Head of caudate nucleus (tissue), 42 donors: ENCODE measurements around the gene SYVN1.
A peak's percentile ranks its signal among the peaks of the same experiment; 100 is the strongest.

ENCODE experiments used
- DNase-seq, 42 donors: peaks; one replicate each; pipeline versions ENCODE4 v3.0.0 to v3.0.0-alpha.2; 2020 to 2021; ENCODE audit warnings: mixed read lengths in 7 of 42
- intact Hi-C: fragments of 100-400 bp; cut with DNase I; formaldehyde crosslinking; loops from one replicate; pipeline ENCODE4 v1.15.0; 2022

Gene SYVN1

GRCh38 chr11:65116370-65117205 lies 17.7 kb downstream of the SYVN1 start:
- peak in 16 of 42 donors; percentile 18 to 55 (median 41) for DNase-seq

DNA sequence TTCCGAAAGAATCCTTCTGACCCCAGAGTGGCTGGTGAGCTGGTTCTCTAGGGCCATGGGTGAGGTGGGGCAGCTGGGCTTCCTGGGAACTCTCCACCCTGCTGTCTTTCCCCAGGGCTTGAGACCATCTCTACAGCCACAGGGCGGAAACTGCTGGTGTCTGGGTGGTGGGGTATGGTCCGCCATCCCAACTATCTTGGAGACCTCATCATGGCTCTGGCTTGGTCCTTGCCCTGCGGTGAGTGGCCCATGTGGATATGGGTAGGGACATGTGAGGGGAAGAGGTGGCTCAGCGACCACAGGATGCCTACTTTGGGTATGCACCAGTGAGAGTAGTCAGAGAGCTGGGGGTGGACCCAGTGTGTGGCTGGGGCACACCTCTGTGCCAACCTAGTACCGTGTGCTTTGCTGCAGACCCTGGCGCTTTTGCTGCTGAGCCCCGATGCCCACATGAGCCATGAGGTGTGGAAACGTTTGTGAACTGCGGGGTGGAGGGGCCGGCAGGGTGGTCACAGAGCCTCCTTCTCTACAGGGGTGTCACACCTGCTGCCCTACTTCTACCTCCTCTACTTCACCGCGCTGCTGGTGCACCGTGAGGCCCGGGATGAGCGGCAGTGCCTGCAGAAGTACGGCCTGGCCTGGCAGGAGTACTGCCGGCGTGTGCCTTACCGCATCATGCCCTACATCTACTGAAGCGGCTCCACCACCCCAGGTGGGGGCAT lies 18.8 kb downstream of the SYVN1 start:
- DNase-seq: no peak
- intact Hi-C loops: loop anchor here (2.0 to 10.0 kb wide), 3 partner anchors 31 to 191 kb away; partner anchors contain the start of genes CDCA5, PPP2R5B and ZFPL1

More at GRCh38 chr11:65116370-65117205, 17.7 kb downstream of the SYVN1 start:
- intact Hi-C loops: loop anchor here (2.0 to 10.0 kb wide), 3 partner anchors 32 to 192 kb away; partner anchors contain the start of genes CDCA5, PPP2R5B and ZFPL1

GRCh38 chr11:65114538-65115171 lies 19.7 kb downstream of the SYVN1 start:
- no peak for DNase-seq
- intact Hi-C loops: loop anchor here (10.0 kb wide), 1 partner anchor 190 kb away; the partner anchor contains the start of gene PPP2R5B

DNA sequence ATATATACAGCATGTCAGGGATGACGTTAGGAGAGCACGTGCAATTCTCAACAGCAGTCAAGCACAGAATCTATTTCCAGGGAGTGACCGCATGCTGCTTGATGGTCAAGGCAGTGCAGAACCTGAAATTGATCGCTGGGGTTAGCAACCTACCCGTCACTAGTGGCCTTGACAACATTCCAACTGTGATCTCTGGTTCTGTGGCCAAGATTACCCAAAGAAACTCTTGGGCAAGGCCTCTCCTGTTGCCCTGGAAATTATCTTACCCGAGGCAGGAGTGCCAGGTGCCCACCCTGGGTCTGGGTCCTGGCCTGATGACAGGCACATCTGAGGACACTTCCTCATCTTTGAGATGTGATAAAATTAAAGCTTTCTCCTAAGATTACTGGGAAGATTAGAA lies 20.5 kb downstream of the SYVN1 start:
- intact Hi-C loops: loop anchor here (10.0 kb wide), 1 partner anchor 189 kb away; the partner anchor contains the start of gene PPP2R5B
- no peak for DNase-seq

GRCh38 chr11:65113361-65113756 lies 21.0 kb downstream of the SYVN1 start:
- intact Hi-C loops: loop anchor here (10.0 kb wide), 1 partner anchor 189 kb away; the partner anchor contains the start of gene PPP2R5B

GRCh38 chr11:65112546-65113360 lies 21.6 kb downstream of the SYVN1 start:
- intact Hi-C loops: loop anchor here (10.0 kb wide), 1 partner anchor 188 kb away; the partner anchor contains the start of gene PPP2R5B
- peak in 39 of 42 donors; percentile 26 to 83 (median 67) for DNase-seq

More at GRCh38 chr11:65113361-65113756, 21.0 kb downstream of the SYVN1 start:
- no peak for DNase-seq

DNA sequence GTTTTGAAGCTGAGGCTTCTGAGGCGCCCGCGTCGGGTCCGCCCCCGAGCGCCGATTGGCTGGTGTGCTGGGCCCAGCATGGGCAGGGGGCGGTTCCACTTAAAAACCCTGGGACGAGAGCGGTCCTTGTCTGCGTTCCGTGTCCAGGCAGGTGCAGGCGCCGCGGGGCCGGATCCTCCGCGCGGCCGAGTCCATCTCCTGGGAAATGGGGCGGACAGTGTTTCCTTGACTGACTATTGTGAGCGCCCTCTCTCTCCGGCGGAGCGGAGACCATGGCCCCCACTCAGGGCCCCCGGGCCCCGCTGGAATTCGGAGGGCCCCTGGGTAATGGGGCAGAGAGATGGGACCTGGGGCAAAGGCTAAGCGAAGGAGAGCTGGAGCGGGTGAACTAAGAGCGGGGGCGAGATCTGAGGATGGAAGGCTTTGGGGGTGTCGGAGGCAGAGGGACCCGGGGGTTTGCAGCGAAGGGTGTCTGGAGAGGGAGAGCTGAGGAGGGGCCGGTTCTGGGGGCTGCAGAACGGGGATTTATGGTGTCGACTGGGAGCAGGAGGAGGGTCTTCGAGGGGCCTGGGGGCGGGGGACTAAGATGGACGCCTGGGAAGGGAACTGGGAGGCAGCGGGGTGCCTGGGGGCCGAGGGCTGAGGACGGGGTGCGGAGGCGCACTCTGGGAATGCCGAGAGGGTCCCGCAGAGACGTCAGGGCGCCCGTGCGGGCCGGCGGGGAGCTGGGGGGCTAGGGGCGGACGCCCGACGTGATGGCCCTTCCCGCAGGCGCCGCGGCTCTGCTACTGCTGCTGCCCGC lies 22.4 kb downstream of the SYVN1 start, which contains the start of gene TM7SF2:
TM7SF2 (plus strand) TSS at position 129 of the 802 bp plus-strand sequence; CDS start at position 273, 144 bp downstream.
- peak; percentile 95 to 99 (median 98) for DNase-seq
- intact Hi-C loops: loop anchor here (10.0 kb wide), 1 partner anchor 187 kb away; the partner anchor contains the start of gene PPP2R5B

DNA sequence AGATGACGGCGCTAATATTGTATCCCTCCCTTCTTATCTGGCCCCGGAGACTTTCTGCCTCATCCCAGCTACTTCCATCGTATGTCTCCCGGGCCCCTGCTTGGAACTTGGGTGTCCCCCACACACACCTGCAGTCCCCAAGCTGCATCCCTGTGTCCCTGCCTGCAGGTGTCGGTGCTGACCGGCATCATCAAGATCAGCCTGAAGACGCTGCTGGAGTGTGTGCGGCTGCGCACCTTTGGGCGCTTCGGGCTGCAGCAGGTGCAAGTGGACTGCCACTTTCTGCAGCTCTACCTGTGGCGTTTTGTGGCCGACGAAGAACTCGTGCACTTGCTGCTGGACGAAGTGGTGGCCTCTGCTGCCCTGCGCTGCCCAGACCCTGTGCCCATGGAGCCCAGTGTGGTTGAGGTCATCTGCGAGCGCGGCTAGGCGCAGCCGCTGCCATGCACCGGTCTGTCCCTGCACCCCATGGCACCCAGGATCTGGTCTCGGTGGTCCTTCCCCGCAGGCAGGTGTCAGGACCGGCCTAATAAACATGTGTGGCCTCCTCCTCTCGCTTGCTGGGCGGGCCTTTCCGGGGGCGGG lies 23.1 kb downstream of the SYVN1 start:
- intact Hi-C loops: loop anchor here (10.0 kb wide), 1 partner anchor 186 kb away; the partner anchor contains the start of gene PPP2R5B
- no peak for DNase-seq

- intact Hi-C loops: loop anchor here (10.0 kb wide), 1 partner anchor 186 kb away; the partner anchor contains the start of gene PPP2R5B
- peak; percentile 70 to 98 (median 93) for DNase-seq
Observed at GRCh38 chr11:65110354-65110861, 23.9 kb downstream of the SYVN1 start.

- intact Hi-C loops: loop anchor here (10.0 kb wide), 1 partner anchor 185 kb away; the partner anchor contains the start of gene PPP2R5B
- no peak for DNase-seq
Observed at GRCh38 chr11:65109231-65110198, 24.8 kb downstream of the SYVN1 start.

DNA sequence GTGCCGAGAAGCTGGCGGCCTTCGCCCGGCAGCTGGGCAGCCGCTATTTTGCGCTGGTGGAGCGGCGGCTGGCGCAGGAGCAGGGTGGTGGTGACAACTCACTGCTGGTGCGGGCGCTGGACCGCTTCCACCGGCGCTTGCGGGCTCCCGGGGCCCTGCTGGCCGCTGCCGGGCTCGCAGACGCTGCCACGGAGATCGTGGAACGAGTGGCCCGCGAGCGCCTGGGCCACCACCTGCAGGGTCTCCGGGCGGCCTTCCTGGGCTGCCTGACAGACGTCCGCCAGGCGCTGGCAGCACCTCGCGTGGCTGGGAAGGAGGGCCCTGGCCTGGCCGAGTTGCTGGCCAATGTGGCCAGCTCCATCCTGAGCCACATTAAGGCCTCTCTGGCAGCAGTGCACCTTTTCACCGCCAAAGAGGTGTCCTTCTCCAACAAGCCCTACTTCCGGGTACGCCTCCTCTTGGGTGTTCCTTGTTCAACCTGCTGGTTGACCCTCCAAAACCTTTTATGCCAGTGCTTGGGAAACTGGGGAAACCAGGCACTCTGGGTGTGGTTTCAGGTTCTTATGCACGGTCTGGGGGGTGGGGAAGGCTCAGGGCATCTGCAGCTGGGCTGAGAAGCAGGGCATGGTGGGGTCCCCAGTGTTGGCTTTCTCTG lies 25.7 kb downstream of the SYVN1 start:
- DNase-seq: no peak
- intact Hi-C loops: no loop called here

DNA sequence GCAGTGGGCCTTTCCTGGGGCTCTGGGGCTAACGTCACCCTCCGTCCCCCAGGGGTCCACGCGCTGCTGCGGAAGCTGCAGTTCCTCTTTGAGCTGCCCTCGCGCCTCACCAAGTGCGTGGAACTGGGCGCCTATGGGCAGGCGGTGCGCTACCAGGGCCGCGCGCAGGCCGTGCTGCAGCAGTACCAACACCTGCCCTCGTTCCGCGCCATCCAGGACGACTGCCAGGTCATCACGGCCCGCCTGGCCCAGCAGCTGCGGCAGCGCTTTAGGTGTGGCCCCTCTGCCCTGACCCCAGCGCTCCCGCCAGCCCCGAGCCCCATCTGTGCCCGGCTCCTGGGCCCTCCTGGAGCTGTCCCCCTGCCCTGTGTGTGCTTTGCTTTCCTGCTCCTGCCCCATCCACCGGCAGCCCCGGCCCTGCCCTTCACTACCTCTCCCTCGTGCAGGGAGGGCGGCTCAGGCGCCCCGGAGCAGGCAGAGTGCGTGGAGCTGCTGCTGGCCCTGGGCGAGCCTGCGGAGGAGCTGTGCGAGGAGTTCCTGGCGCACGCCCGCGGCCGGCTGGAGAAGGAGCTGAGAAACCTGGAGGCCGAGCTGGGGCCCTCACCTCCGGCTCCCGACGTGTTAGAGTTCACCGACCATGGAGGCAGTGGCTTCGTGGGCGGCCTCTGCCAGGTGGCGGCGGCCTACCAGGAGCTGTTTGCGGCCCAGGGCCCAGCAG lies 26.4 kb downstream of the SYVN1 start:
- intact Hi-C loops: no loop called here
- no peak for DNase-seq

DNA sequence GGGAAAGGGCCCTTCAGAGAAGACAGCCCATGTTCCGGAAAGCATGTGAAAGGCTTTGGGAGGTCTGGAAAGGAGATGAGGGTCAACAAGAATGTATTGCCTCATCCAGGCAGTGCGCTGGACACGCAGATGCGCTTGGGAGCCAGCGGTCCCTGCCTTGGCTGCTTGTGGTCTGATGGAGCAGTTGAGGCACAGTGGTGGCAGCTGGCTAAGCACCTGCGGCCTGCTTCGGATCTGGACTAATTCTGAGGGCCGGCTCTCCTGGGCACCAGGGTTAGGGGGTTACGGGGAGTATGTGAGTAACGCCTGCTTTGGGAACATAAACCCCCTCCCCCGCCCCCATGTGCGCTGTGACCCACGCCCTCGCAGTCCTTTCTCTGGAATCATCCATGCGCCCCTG lies 27.2 kb downstream of the SYVN1 start:
- intact Hi-C loops: no loop called here
- DNase-seq: no peak

- peak in 5 of 42 donors; percentile 33 to 59 (median 48) for DNase-seq
- intact Hi-C loops: no loop called here
Observed at GRCh38 chr11:65104628-65105027, 29.7 kb downstream of the SYVN1 start.
